HEK293 (cell line): ENCODE measurements around the gene TDG.

Experiments
- HOXA7 ChIP-seq: sonication (generic); formaldehyde crosslinking; IDR thresholded peaks from 2 replicates; pipeline ENCODE4 v1.8.1; 2022; ENCODE audit warnings: missing genetic modification reagents, borderline replicate concordance
- HOXC10 ChIP-seq: sonication (generic); formaldehyde crosslinking; IDR thresholded peaks from 2 replicates; pipeline ENCODE4 v1.8.1; 2023; ENCODE audit warnings: mild to moderate bottlenecking, missing genetic modification reagents
- KLF16 ChIP-seq: fragments of 450-650 bp; formaldehyde crosslinking; IDR thresholded peaks from 2 replicates; pipeline ENCODE4 v1.5.1; 2017; ENCODE audit warnings: missing biosample characterization, missing genetic modification characterization
- KLF8 ChIP-seq: fragments of 450-650 bp; formaldehyde crosslinking; IDR thresholded peaks from 2 replicates; pipeline ENCODE4 v1.5.1; 2016; ENCODE audit warnings: missing biosample characterization, missing genetic modification characterization
- PRDM6 ChIP-seq: fragments of 450-650 bp; formaldehyde crosslinking; IDR thresholded peaks from 2 replicates; pipeline ENCODE4 v1.5.1; 2017; ENCODE audit warnings: missing biosample characterization, missing genetic modification characterization
- SALL2 ChIP-seq: fragments of 450-650 bp; formaldehyde crosslinking; IDR thresholded peaks from 2 replicates; pipeline ENCODE4 v1.5.0; 2017; ENCODE audit warnings: missing biosample characterization, mild to moderate bottlenecking, missing genetic modification characterization, borderline replicate concordance
- SCRT1 ChIP-seq: fragments of 450-650 bp; formaldehyde crosslinking; IDR thresholded peaks from 2 replicates; pipeline ENCODE4 v1.5.1; 2016; ENCODE audit warnings: missing biosample characterization, missing genetic modification characterization, borderline replicate concordance
- SETDB1 ChIP-seq: IDR thresholded peaks from one replicate; pipeline ENCODE4 v1.6.1; 2017; ENCODE audit warnings: mild to moderate bottlenecking, low read length, moderate library complexity, mixed read lengths; ENCODE audit not compliant: insufficient read length
- SP2 ChIP-seq: fragments of 450-650 bp; formaldehyde crosslinking; IDR thresholded peaks from 2 replicates; pipeline ENCODE4 v1.5.1; 2016; ENCODE audit warnings: missing biosample characterization, missing genetic modification characterization
- SP3 ChIP-seq: fragments of 450-650 bp; formaldehyde crosslinking; IDR thresholded peaks from 2 replicates; pipeline ENCODE4 v1.5.1; 2016; ENCODE audit warnings: missing biosample characterization, missing genetic modification characterization
- TSHZ1 ChIP-seq: fragments of 450-650 bp; formaldehyde crosslinking; IDR thresholded peaks from 2 replicates; pipeline ENCODE4 v1.5.1; 2016; ENCODE audit warnings: missing biosample characterization, missing genetic modification characterization, borderline replicate concordance
- ZBTB20 ChIP-seq: fragments of 450-650 bp; formaldehyde crosslinking; IDR thresholded peaks from 2 replicates; pipeline ENCODE4 v1.5.1; 2016; ENCODE audit warnings: missing biosample characterization, missing genetic modification characterization
- ZBTB44 ChIP-seq: fragments of 450-650 bp; IDR thresholded peaks from 2 replicates; pipeline ENCODE4 v1.5.1; 2018; ENCODE audit warnings: missing biosample characterization, mild to moderate bottlenecking, missing genetic modification characterization
- ZBTB7A ChIP-seq: fragments of 450-650 bp; formaldehyde crosslinking; IDR thresholded peaks from 2 replicates; pipeline ENCODE4 v1.5.1; 2016; ENCODE audit warnings: low read depth, missing biosample characterization, missing genetic modification characterization
- ZNF202 ChIP-seq: fragments of 450-650 bp; formaldehyde crosslinking; IDR thresholded peaks from 2 replicates; pipeline ENCODE4 v1.5.1; 2016; ENCODE audit warnings: missing biosample characterization, missing genetic modification characterization, borderline replicate concordance
- ZNF324 ChIP-seq: fragments of 450-650 bp; formaldehyde crosslinking; IDR thresholded peaks from 2 replicates; pipeline ENCODE4 v1.5.1; 2016; ENCODE audit warnings: missing biosample characterization, missing genetic modification characterization
- ZNF354C ChIP-seq: fragments of 450-650 bp; formaldehyde crosslinking; IDR thresholded peaks from 2 replicates; pipeline ENCODE4 v1.5.1; 2016; ENCODE audit warnings: missing biosample characterization, missing genetic modification characterization, low read depth, borderline replicate concordance
- ZNF398 ChIP-seq: fragments of 450-650 bp; formaldehyde crosslinking; IDR thresholded peaks from 2 replicates; pipeline ENCODE4 v1.5.1; 2017; ENCODE audit warnings: missing biosample characterization, missing genetic modification characterization
- ZNF404 ChIP-seq: fragments of 450-650 bp; formaldehyde crosslinking; IDR thresholded peaks from 2 replicates; pipeline ENCODE4 v1.5.1; 2017; ENCODE audit warnings: missing biosample characterization, missing genetic modification characterization
- ZNF426 ChIP-seq: fragments of 450-650 bp; formaldehyde crosslinking; IDR thresholded peaks from 2 replicates; pipeline ENCODE4 v1.5.1; 2017; ENCODE audit warnings: missing biosample characterization, missing genetic modification characterization, mild to moderate bottlenecking, inconsistent platforms, moderate library complexity
- ZNF501 ChIP-seq: fragments of 450-650 bp; formaldehyde crosslinking; IDR thresholded peaks from 2 replicates; pipeline ENCODE4 v1.5.1; 2016; ENCODE audit warnings: missing biosample characterization, missing genetic modification characterization
- ZNF514 ChIP-seq: fragments of 450-650 bp; formaldehyde crosslinking; IDR thresholded peaks from 2 replicates; pipeline ENCODE4 v1.5.1; 2016; ENCODE audit warnings: missing biosample characterization, missing genetic modification characterization
- ZNF624 ChIP-seq: fragments of 450-650 bp; formaldehyde crosslinking; IDR thresholded peaks from 2 replicates; pipeline ENCODE4 v1.5.1; 2017; ENCODE audit warnings: missing biosample characterization, missing genetic modification characterization
- ZNF626 ChIP-seq: fragments of 450-650 bp; sonication (Bioruptor Pico); formaldehyde crosslinking; IDR thresholded peaks from 2 replicates; pipeline ENCODE4 v1.5.1; 2018; ENCODE audit warnings: missing biosample characterization, missing genetic modification characterization, inconsistent platforms
- ZNF76 ChIP-seq: fragments of 450-650 bp; formaldehyde crosslinking; IDR thresholded peaks from 2 replicates; pipeline ENCODE4; 2016; ENCODE audit warnings: low read depth, missing biosample characterization, missing genetic modification characterization, borderline replicate concordance
- ZNF777 ChIP-seq: fragments of 450-650 bp; formaldehyde crosslinking; IDR thresholded peaks from 2 replicates; pipeline ENCODE4 v1.5.1; 2017; ENCODE audit warnings: missing biosample characterization, missing genetic modification characterization, borderline replicate concordance
- ZNF843 ChIP-seq: fragments of 450-650 bp; formaldehyde crosslinking; IDR thresholded peaks from 2 replicates; pipeline ENCODE4 v1.5.1; 2016; ENCODE audit warnings: missing biosample characterization, missing genetic modification characterization
- ZSCAN5A ChIP-seq: fragments of 450-650 bp; formaldehyde crosslinking; IDR thresholded peaks from 2 replicates; pipeline ENCODE4 v1.5.1; 2016; ENCODE audit warnings: missing biosample characterization, missing genetic modification characterization

The TDG gene

GRCh38 chr12:103965590-103966504, at the start of gene TDG (continued):
- no peak for TF ChIP-seq ZNF624
- no peak for TF ChIP-seq HOXA7 (CRISPR knock-in tag)
- no peak for TF ChIP-seq SETDB1
- no peak for TF ChIP-seq SALL2 (tag by site-specific recombination)
- TF ChIP-seq ZBTB20 (tag by site-specific recombination), result peak; percentile 88
- TF ChIP-seq ZNF202 (tag by site-specific recombination), result no peak
- TF ChIP-seq ZNF324 (tag by site-specific recombination), result no peak; the same call in none of the 2 replicates
- no peak for TF ChIP-seq ZNF777 (tag by site-specific recombination)
- TF ChIP-seq KLF8 (tag by site-specific recombination), result peak; percentile 90; the same call in 1 of the 2 replicates
- TF ChIP-seq ZNF426 (tag by site-specific recombination), result no peak
- TF ChIP-seq HOXC10, result no peak
- TF ChIP-seq SCRT1 (tag by site-specific recombination), result no peak
- no peak for TF ChIP-seq PRDM6 (tag by site-specific recombination)
- peak; percentile 90 for TF ChIP-seq ZNF501
- TF ChIP-seq ZBTB7A, result no peak
- TF ChIP-seq ZNF76 (tag by site-specific recombination), result peak; percentile 94
- TF ChIP-seq TSHZ1 (tag by site-specific recombination), result no peak
- peak; percentile 87 for TF ChIP-seq SP3 (tag by site-specific recombination)
- TF ChIP-seq ZNF354C (tag by site-specific recombination), result no peak
- TF ChIP-seq ZNF404 (tag by site-specific recombination), result no peak
- TF ChIP-seq ZBTB44 (tag by site-specific recombination), result peak; percentile 61; the same call in 1 of the 2 replicates
- TF ChIP-seq ZSCAN5A (tag by site-specific recombination), result 0 out of 2 replicates have a peak, but pooled peaks have one; percentile 61
- no peak for TF ChIP-seq ZNF626 (tag by site-specific recombination)
- peak; percentile 91 for TF ChIP-seq SP2 (tag by site-specific recombination)
- TF ChIP-seq ZNF398 (tag by site-specific recombination), result no peak
- TF ChIP-seq KLF16 (tag by site-specific recombination), result no peak; the same call in none of the 2 replicates
- TF ChIP-seq ZNF843 (tag by site-specific recombination), result peak; percentile 62
- TF ChIP-seq ZNF514, result no peak
